Epidermal melanocyte (primary cell): ENCODE measurements around the gene ZNF222.

Experiments
- DNase-seq: peaks from one replicate; pipeline ENCODE4 v3.0.0; 2011; ENCODE audit warnings: low spot score; ENCODE audit not compliant: insufficient read length

Gene ZNF222

DNA sequence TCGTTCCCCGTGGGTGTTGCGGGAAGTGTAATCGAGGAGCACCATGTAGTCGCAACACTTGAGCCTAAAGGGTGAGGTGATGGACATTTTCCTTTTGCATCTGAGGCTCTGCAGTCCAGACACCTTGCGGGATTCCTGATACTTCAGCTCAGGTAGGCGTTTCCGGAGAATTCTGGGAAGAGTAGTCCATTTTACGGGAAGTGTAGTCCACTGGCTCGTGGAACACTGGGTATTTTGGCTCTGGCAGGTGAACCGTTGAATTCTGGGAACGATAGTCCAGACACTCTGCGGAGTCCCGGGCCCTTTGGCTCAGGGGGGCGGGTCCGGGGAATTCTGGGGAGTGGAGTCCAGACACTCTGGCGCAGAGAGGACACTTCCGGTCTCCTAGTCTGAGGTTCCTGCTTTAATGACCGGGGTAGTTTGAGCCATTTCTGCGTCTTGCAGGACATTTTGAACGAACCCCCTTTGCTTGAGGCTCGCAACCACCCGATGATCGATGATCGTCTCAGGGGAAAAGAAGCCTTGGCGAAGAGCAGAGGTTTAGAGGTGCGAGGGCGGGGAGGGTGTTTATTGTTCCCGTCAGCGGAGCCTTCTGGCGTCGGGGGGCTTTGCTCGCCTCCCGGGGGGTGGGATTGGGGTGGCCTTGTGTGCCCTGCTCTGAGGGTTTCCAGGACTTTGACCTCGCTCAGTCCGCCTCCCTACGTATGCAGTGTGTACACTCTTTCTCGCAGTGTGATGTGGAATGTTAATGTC is 26.6 kb downstream of the ZNF222 start, which contains the start of gene ZNF223:
ZNF223 (plus strand) TSS at position 387 of the 753 bp plus-strand sequence. CDS start 3,141 bp downstream, outside the sequence.
- peak; percentile 97 for DNase-seq

DNA sequence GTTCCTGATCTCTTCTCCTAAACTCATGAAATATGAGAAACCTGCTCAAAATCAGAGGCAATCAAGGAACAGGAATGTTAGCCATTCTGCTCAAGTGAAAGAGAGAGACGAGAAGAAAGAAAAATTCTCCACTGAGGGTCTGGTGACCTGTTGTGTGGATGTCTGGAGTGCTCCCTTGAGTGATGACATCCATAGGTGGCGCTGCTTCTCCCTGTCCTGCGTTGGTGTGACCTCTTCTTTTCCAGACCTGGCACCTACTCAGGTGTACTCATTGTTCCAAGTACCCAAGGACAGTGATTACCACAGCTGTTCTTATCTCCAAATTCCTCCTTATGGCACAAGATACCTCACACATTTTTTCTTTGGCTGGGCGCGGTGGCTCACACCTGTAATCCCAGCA is 30.7 kb downstream of the ZNF222 start:
- DNase-seq, result no peak

DNA sequence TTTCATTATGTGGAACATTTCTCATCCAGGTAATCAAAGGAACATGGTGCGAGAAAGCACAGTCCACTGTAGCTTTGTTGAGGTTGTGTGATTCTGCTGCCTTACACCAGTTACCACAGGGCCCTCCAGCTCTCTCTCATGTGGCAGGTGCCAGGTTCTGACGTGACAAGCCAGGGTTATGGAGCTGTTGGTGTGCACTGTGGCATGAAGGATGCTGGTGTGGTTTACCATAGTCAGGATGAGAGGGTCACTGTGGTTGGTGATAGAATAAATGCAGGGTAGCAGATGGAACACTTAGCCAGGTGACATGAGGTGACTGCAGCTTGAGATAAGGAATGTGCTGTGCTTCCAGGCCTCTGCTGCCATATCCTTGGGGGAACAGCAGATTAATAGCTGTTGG is 34.0 kb downstream of the ZNF222 start:
- no peak for DNase-seq

DNA sequence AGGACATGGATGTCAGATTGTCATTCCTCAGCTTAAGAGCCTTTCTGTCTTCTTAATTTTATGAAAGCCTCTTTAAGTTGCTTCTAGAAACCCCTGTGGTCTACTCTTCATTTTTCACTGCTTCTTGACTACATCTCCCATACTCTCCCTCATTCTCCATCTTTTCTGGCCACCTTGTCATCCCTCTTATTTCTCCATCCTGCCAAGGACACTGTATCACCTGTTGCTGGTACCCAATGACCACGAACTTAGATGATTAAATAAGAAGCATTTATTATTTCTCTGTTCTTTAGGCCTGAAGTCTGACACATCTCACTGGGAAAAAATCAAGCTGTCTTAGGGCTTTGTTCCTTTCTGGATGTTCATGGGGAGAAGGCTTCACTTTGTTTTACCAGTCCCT is 35.9 kb downstream of the ZNF222 start:
- DNase-seq, result no peak

DNA sequence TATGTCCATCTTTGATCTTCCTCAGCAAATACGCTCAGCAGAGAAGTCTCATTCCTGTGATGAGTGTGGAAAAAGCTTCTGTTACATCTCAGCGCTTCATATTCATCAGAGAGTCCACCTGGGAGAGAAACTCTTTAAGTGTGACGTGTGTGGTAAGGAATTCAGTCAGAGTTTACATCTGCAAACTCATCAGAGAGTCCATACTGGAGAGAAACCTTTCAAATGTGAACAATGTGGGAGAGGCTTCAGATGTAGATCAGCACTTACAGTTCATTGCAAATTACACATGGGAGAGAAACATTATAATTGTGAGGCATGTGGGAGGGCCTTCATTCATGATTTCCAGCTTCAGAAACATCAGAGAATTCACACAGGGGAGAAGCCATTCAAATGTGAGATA is 41.1 kb downstream of the ZNF222 start:
- DNase-seq, result no peak

DNA sequence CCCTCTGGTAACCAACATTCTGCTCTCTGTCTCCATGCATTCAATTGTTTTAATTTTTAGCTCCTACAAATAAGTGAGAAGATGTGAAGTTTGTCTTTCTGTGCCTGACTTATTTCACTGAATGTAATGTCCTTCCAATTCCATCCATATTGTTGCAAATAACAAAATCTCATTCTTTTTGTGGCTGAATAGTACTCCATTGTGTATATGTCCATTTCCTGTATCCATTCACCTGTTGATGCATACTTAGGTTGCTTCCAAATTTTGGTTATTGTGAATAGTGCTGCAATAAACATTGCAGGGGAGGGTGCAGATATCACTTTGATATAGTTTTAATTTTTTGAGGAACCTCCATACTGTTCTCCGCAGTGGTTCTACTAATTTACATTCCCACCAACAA is 44.2 kb downstream of the ZNF222 start:
- DNase-seq, result no peak

DNA sequence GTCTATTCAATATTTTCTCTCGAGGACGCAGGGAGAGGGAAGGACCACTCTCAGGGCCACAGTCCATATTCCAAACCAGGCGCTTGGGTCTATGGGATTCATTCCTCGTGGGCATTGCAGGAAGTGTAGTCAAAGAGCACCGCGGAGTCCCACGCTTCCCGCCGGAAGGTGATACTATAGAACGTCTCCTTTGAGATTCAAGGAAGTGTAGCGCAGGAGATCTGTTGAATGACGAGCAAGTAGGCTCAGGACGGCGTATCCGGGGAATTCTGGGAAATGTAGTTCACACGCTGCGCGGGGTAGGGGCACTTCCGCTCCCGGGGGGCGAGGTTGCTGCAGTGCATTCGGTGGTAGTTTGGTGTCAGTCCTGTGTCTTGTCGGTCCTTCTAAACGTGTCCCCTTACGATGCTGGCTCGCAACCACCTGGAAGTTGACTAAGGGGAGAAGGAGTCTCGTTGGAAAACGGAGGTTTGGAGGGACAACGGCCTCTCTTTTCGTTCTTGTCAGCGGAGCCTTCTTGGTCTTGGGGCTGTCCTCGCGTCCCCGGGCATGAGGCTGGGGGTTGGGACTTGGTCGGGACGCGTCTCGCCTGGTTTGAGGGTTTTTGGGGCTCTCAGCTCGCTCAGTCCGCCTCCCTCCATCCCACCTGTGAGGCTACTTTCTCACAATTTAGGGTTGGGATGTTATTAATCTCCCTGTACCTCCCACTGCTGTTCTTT is 46.8 kb downstream of the ZNF222 start, which contains the start of gene ZNF284:
ZNF284 (plus strand) TSS at position 336 of the 719 bp plus-strand sequence. CDS start 4,231 bp downstream, outside the sequence.
- DNase-seq, result peak; percentile 97

DNA sequence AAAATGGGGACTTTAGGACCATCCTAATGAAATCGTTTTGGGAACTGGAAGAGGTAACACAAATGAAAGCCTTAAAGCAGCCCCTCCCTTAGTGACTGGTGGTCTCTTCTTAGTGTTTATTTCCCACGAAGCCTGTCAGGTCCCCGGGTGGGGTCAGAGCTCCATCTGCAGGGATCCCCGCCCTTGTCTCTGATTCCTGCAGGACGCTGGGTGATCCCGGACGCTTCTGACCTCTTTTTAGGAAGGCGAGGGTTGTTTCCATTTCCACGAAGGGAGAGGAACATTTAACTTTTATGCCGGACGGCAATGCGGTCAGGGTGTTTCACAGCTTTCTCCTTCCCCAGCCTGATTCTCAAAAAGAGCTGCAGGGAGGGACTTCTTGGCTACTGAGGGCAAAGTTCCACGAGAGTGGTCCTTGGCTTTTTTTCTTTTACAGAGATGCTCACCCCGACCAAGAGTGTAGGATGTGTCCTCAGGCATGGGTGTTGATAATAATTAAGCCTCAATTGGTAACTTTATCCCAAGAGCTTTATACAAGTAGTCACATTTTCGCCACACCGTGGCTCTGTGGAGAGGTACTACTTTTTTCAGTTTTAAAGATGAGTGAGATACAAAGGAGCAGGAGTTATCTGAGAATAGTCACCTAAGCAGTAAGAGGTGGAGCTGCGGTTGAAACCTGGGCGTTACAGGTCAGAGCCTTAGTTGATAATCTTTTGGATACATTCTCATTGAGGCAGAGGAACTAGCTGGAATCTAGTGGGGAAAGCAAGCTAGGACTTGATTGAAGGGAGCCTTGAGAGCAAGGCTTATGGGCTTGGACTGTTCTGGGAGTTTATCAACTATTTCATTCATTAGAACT is 47.6 kb downstream of the ZNF222 start:
- no peak for DNase-seq

DNA sequence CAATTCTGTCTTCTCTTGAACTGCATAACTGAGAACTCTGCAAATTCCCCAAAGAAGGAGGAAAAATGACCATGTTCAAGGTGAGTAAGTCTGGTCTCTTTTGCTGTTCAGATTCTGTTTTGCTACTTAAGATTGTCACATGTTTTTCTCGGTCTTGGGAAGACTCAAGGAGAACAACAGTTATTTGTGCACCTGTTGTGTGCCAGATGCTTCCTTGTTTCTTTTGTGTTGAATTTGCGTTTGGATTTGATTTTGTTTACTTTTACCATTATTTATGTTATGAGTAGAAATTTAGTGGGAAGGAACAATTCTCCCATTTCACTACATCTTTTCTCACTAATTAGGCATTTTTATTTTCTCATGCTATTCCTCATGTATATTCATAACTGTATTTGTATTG is 51.1 kb downstream of the ZNF222 start:
- no peak for DNase-seq
